Trophoblast cell (in vitro differentiated cells and primary cell): ENCODE measurements around the gene PLA2G15.
A peak's percentile ranks its signal among the peaks of the same experiment; 100 is the strongest.
"Not testable (repeated sequence)": the region's sequence is repeated elsewhere in the genome, so short reads cannot be mapped to it uniquely, and the experiment has no call there.

ENCODE experiments used
- DNase-seq, 2 donors: peaks; one replicate each; pipeline ENCODE4 v3.0.0-alpha.2; 2016
- H2AFZ ChIP-seq: 2 replicates; pipeline ENCODE4 v1.6.1; 2013; ENCODE audit warnings: low read length, moderate library complexity, mild to moderate bottlenecking; ENCODE audit not compliant: insufficient read depth, poor library complexity
- H2AK5ac ChIP-seq: 2 replicates; pipeline ENCODE4 v1.6.1; 2013; ENCODE audit warnings: mild to moderate bottlenecking, low read length
- H2BK120ac ChIP-seq: 2 replicates; pipeline ENCODE4 v1.6.1; 2013; ENCODE audit warnings: low read length, mild to moderate bottlenecking, moderate library complexity; ENCODE audit not compliant: insufficient read depth, poor library complexity
- H2BK12ac ChIP-seq: 2 replicates; pipeline ENCODE4 v1.6.1; 2013; ENCODE audit warnings: mild to moderate bottlenecking, low read length, moderate library complexity
- H2BK5ac ChIP-seq: 2 replicates; pipeline ENCODE4 v1.6.1; 2013; ENCODE audit warnings: low read length, low read depth, moderate library complexity, mild to moderate bottlenecking; ENCODE audit not compliant: poor library complexity
- H3K14ac ChIP-seq: 2 replicates; pipeline ENCODE4 v1.6.1; 2013; ENCODE audit warnings: mild to moderate bottlenecking, low read length
- H3K18ac ChIP-seq: 2 replicates; pipeline ENCODE4 v1.6.1; 2013; ENCODE audit warnings: mild to moderate bottlenecking, low read length
- H3K23ac ChIP-seq: 2 replicates; pipeline ENCODE4 v1.6.1; 2013; ENCODE audit warnings: low read length
- H3K27ac ChIP-seq: 2 replicates; pipeline ENCODE4 v1.5.1; 2013; ENCODE audit warnings: low read depth, mild to moderate bottlenecking, inconsistent platforms, low read length, moderate library complexity
- H3K27me3 ChIP-seq: 2 replicates; pipeline ENCODE4 v1.6.1; 2013; ENCODE audit warnings: inconsistent platforms, mild to moderate bottlenecking, low read length, moderate library complexity; ENCODE audit not compliant: insufficient read depth
- H3K36me3 ChIP-seq, 2 experiments: 1 replicate in 1 of 2; 2 replicates in 1 of 2; pipeline ENCODE4 v1.6.1; 2013; ENCODE audit warnings: low read length in 2 of 2, mild to moderate bottlenecking in 2 of 2, moderate library complexity in 1 of 2; ENCODE audit not compliant: insufficient read depth in 2 of 2, control insufficient read depth in 1 of 2
- H3K4ac ChIP-seq: 2 replicates; pipeline ENCODE4 v1.6.1; 2013; ENCODE audit warnings: low read depth, mild to moderate bottlenecking, low read length, moderate library complexity
- H3K4me1 ChIP-seq, 2 experiments: 1 replicate in 1 of 2; 2 replicates in 1 of 2; pipeline ENCODE4 v1.6.1; 2013; ENCODE audit warnings: low read length in 2 of 2, mild to moderate bottlenecking in 2 of 2, moderate library complexity in 1 of 2; ENCODE audit not compliant: insufficient read depth in 2 of 2, control insufficient read depth in 1 of 2
- H3K4me2 ChIP-seq: 2 replicates; pipeline ENCODE4 v1.6.1; 2013; ENCODE audit warnings: inconsistent platforms, mild to moderate bottlenecking, low read length, moderate library complexity
- H3K4me3 ChIP-seq: 2 replicates; pipeline ENCODE4 v1.5.1; 2013; ENCODE audit warnings: mild to moderate bottlenecking, low read depth, low read length, inconsistent platforms
- H3K79me1 ChIP-seq: one replicate; pipeline ENCODE4 v1.6.1; 2013; ENCODE audit warnings: low read length
- H3K79me2 ChIP-seq: 2 replicates; pipeline ENCODE4 v1.6.1; 2013; ENCODE audit warnings: low read length, mild to moderate bottlenecking; ENCODE audit not compliant: control insufficient read depth, insufficient read depth, poor library complexity
- H3K9ac ChIP-seq: 2 replicates; pipeline ENCODE4 v1.6.1; 2013; ENCODE audit warnings: mild to moderate bottlenecking, low read length
- H3K9me3 ChIP-seq: 2 replicates; pipeline ENCODE4 v1.6.1; 2013; ENCODE audit warnings: low read depth, mild to moderate bottlenecking, control low read depth, inconsistent platforms, low read length; ENCODE audit not compliant: insufficient read depth
- H4K12ac ChIP-seq: 2 replicates; pipeline ENCODE4 v1.6.1; 2013; ENCODE audit warnings: low read depth, mild to moderate bottlenecking, low read length, moderate library complexity
- H4K8ac ChIP-seq: 2 replicates; pipeline ENCODE4 v1.6.1; 2013; ENCODE audit warnings: low read depth, mild to moderate bottlenecking, low read length, moderate library complexity
- H4K91ac ChIP-seq: one replicate; pipeline ENCODE4 v1.6.1; 2013; ENCODE audit warnings: low read depth, mild to moderate bottlenecking, low read length, moderate library complexity
- whole genome bisulfite sequencing: extraction: QIAGEN DNeasy Blood & Tissue Kit; methylation state at CpG from one replicate; pipeline ENCODE4 v1.1.7; 2013; ENCODE audit warnings: missing lambda C conversion rate; ENCODE audit not compliant: insufficient read length, insufficient coverage; ENCODE audit errors: extremely low coverage; 5-methylcytosine and 5-hydroxymethylcytosine counted together

PLA2G15 gene

DNA sequence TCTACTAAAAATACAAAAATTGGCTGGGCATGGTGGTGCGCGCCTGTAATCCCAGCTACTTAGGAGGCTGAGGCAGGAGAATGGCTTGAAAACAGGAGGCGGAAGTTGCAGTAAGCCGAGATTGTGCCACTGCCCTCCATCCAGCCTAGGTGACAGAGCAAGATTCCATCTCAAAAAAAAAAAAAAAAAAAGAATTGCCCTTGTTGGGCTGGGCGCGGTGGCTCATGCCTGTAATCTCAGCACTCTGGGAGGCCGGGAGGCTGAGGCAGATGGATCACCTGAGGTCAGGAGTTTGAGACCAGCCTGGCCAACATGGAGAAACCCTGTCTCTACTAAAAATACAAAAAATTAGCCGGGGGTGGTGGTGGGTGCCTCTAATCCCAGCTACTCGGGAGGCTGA is 43.6 kb downstream of the PLA2G15 start:
- H3K23ac ChIP-seq, H3K27me3 ChIP-seq, H4K8ac ChIP-seq, H3K27ac ChIP-seq, H3K9me3 ChIP-seq, H4K12ac ChIP-seq, H2BK12ac ChIP-seq, H2AFZ ChIP-seq, H2AK5ac ChIP-seq, H3K4me2 ChIP-seq, H3K4ac ChIP-seq, H3K79me1 ChIP-seq, H3K4me3 ChIP-seq, H2BK120ac ChIP-seq, H3K14ac ChIP-seq, H2BK5ac ChIP-seq, H3K9ac ChIP-seq, H3K18ac ChIP-seq, H3K4me1 ChIP-seq, H3K79me2 ChIP-seq, H4K91ac ChIP-seq: not testable (repeated sequence)
- DNase-seq = peak; percentile 53 to 64
- peaks cover 32 to 55% of the 10 kb centered on the region in 2 experiments for H3K36me3 ChIP-seq
- WGBS = no CpG with 5 or more reads among the region's 9 CpGs

DNA sequence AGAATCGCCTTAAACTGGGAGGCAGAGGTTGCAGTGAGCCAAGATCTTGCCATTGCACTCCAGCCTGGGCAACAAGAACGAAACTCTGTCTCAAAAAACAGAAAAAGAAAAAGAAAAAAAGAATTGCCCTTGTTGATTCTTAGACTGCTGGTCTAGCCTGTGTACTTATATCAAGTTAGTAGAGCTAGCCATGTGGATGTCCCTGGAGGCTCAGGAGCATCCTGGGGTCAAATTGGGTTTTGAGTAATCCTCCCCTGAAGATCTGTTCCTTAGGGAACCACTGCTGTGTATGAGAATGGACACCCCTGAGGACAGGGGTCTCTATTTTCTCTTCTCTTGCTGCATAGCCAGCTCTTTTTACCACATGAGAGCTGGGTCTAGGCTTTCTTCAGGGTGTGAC is 44.0 kb downstream of the PLA2G15 start:
- Histone ChIP-seq H3K27ac (no peak overlapping the region), H3K9me3 (no peaks in the 10 kb centered on the region), H3K14ac (no peak overlapping the region), H3K27me3 (no peaks in the 10 kb centered on the region), H2AFZ (no peak overlapping the region), H4K91ac (no peak overlapping the region), H4K12ac (no peak overlapping the region), H2BK12ac (no peak overlapping the region), H2BK5ac (no peak overlapping the region), H2BK120ac (no peak overlapping the region), H3K79me1 (no peaks in the 10 kb centered on the region), H3K4me2 (no peak overlapping the region), H3K18ac (no peak overlapping the region), H3K36me3 (peaks cover 31 to 57% of the 10 kb centered on the region in 2 experiments), H3K23ac (no peak overlapping the region), H3K4ac (no peak overlapping the region), H3K9ac (no peak overlapping the region), H3K4me1 (peaks cover 5 to 6% of the 10 kb centered on the region in 2 experiments), H2AK5ac (no peak overlapping the region), H3K4me3 (no peak overlapping the region), H3K79me2 (no peaks in the 10 kb centered on the region), H4K8ac (no peak overlapping the region)
- no peak for DNase-seq
- no CpG with 5 or more reads among the region's 2 CpGs for WGBS

DNA sequence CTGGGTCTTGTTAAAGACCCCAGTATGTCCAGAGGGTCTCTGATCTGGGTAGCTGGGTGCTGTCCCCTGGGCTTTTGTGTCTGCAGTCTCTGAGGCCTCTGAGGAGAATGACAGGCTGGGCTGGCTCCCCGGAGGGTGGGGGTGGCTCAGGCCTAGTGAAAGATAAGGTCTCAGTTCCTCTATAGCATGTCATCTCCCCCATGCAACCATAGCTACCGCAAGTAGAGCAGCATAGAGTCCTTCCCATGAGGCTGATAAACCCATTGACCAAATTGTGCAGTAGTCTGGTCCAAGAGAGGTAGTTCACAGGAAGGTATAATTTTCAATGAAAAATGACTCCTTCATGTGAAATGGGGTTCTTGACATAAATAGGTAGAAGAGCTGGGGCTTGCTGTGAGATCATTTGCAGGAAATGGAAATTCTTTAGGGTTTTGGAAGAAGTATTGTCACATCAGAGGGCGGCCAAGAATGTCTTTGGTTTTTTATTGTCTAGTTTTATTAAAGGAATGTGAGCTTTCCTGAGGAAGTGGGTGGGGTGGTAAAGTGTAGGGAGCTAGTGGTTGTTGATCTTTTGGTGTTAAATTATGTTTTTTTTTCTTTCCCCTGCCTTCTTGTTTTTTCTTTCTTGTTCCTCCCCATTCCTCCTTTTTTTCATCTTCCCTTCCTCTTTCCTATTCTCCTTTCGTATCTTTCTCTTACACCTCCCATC is 44.6 kb downstream of the PLA2G15 start:
- H3K79me2 ChIP-seq = no peaks in the 10 kb centered on the region
- no peak overlapping the region for H3K4ac ChIP-seq
- no peaks in the 10 kb centered on the region for H3K27me3 ChIP-seq

DNA sequence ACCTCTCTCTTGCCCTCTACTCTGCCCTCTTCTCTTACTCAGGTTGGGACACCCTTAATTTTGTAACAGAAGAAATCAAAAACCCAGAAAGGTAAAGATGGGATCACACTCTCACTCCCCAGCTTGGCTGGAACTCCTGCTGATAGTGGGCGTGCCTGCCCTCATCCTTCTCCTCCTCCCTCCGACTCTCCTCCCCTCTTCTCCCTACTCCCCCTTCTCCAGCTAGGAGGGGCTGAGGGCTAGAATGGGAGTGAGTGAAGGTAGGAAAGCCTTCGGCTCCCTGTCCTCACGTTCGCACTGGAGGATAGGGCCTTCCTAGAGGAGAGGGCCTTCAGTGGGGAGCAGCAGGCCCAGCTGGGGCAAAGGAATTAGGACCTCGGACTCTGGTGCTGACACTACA is 45.3 kb downstream of the PLA2G15 start:
- no peak overlapping the region for H2AFZ ChIP-seq
- no peaks in the 10 kb centered on the region for H3K27me3 ChIP-seq
- H2BK5ac ChIP-seq = no peak overlapping the region
- no peak overlapping the region for H4K8ac ChIP-seq
- no peak overlapping the region for H3K4me2 ChIP-seq
- DNase-seq = no peak
- no peak overlapping the region for H2AK5ac ChIP-seq
- H2BK12ac ChIP-seq = no peak overlapping the region
- H4K12ac ChIP-seq = no peak overlapping the region
- WGBS = no CpG with 5 or more reads among the region's 6 CpGs
- peaks cover 37 to 57% of the 10 kb centered on the region in 2 experiments for H3K36me3 ChIP-seq
- no peaks in the 10 kb centered on the region for H3K79me2 ChIP-seq
- H3K9me3 ChIP-seq = no peaks in the 10 kb centered on the region
- H3K27ac ChIP-seq = no peak overlapping the region
- H4K91ac ChIP-seq = no peak overlapping the region
- H3K79me1 ChIP-seq = no peaks in the 10 kb centered on the region
- H3K4ac ChIP-seq = no peak overlapping the region
- no peak overlapping the region for H3K23ac ChIP-seq
- H3K4me3 ChIP-seq = no peak overlapping the region
- H2BK120ac ChIP-seq = no peak overlapping the region
- H3K4me1 ChIP-seq = peaks cover 5 to 6% of the 10 kb centered on the region in 2 experiments
- H3K9ac ChIP-seq = no peak overlapping the region
- H3K18ac ChIP-seq = no peak overlapping the region
- H3K14ac ChIP-seq = no peak overlapping the region

More for the DNA sequence above, 44.6 kb downstream of the PLA2G15 start:
- Histone ChIP-seq H3K79me1 (no peaks in the 10 kb centered on the region), H4K12ac (no peak overlapping the region), H4K91ac (no peak overlapping the region), H3K23ac (no peak overlapping the region), H3K4me2 (no peak overlapping the region), H2BK5ac (no peak overlapping the region), H3K4me1 (peaks cover 5 to 6% of the 10 kb centered on the region in 2 experiments), H3K9ac (no peak overlapping the region), H3K27ac (no peak overlapping the region), H3K14ac (no peak overlapping the region), H2BK120ac (no peak overlapping the region), H3K4me3 (no peak overlapping the region), H3K36me3 (peaks cover 35 to 62% of the 10 kb centered on the region in 2 experiments), H2AFZ (no peak overlapping the region), H2BK12ac (no peak overlapping the region), H3K9me3 (no peaks in the 10 kb centered on the region), H3K18ac (no peak overlapping the region), H2AK5ac (no peak overlapping the region), H4K8ac (no peak overlapping the region)
- DNase-seq = no peak
- 100% methylated on average over 1 of the region's 4 CpGs for WGBS
